Measurements from ENCODE around the gene SCN7A.

DNA sequence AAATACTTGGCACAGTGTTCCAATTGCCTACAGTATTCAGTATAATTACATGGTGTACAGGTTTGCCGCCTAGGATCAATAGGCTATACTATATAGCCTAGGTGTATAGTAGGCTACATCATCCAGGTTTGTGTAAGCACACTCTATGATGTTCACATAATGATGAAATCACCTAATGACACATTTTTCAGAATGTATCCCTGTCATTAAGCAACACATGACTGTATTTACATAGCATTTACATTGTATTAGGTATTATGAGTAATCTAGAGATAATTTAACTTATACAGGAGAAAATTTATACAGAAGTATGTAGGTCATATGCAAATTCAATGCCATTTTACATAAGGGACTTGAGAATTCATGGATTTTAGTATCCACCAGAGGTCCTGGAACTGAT is 35.4 kb downstream of the SCN7A start:
- TF ChIP-seq TEAD4 (CRISPR knock-in tag; IDR thresholded peaks at IDR 0.05) (no peak), NR3C1 (CRISPR knock-in tag; conservative IDR thresholded peaks at IDR 0.05; ENCODE audit: low read depth) (no peak), TEAD1 (CRISPR knock-in tag; IDR thresholded peaks at IDR 0.05) (no peak)
- TF ChIP-seq, protein P1, sequence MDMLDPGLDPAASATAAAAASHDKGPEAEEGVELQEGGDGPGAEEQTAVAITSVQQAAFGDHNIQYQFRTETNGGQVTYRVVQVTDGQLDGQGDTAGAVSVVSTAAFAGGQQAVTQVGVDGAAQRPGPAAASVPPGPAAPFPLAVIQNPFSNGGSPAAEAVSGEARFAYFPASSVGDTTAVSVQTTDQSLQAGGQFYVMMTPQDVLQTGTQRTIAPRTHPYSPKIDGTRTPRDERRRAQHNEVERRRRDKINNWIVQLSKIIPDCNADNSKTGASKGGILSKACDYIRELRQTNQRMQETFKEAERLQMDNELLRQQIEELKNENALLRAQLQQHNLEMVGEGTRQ (CRISPR knock-in tag; IDR thresholded peaks at IDR 0.05) = no peak
- TF ChIP-seq, protein P2, sequence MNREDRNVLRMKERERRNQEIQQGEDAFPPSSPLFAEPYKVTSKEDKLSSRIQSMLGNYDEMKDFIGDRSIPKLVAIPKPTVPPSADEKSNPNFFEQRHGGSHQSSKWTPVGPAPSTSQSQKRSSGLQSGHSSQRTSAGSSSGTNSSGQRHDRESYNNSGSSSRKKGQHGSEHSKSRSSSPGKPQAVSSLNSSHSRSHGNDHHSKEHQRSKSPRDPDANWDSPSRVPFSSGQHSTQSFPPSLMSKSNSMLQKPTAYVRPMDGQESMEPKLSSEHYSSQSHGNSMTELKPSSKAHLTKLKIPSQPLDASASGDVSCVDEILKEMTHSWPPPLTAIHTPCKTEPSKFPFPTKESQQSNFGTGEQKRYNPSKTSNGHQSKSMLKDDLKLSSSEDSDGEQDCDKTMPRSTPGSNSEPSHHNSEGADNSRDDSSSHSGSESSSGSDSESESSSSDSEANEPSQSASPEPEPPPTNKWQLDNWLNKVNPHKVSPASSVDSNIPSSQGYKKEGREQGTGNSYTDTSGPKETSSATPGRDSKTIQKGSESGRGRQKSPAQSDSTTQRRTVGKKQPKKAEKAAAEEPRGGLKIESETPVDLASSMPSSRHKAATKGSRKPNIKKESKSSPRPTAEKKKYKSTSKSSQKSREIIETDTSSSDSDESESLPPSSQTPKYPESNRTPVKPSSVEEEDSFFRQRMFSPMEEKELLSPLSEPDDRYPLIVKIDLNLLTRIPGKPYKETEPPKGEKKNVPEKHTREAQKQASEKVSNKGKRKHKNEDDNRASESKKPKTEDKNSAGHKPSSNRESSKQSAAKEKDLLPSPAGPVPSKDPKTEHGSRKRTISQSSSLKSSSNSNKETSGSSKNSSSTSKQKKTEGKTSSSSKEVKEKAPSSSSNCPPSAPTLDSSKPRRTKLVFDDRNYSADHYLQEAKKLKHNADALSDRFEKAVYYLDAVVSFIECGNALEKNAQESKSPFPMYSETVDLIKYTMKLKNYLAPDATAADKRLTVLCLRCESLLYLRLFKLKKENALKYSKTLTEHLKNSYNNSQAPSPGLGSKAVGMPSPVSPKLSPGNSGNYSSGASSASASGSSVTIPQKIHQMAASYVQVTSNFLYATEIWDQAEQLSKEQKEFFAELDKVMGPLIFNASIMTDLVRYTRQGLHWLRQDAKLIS (CRISPR knock-in tag; IDR thresholded peaks at IDR 0.05; ENCODE audit: borderline replicate concordance) = no peak
- TF ChIP-seq, protein P3, sequence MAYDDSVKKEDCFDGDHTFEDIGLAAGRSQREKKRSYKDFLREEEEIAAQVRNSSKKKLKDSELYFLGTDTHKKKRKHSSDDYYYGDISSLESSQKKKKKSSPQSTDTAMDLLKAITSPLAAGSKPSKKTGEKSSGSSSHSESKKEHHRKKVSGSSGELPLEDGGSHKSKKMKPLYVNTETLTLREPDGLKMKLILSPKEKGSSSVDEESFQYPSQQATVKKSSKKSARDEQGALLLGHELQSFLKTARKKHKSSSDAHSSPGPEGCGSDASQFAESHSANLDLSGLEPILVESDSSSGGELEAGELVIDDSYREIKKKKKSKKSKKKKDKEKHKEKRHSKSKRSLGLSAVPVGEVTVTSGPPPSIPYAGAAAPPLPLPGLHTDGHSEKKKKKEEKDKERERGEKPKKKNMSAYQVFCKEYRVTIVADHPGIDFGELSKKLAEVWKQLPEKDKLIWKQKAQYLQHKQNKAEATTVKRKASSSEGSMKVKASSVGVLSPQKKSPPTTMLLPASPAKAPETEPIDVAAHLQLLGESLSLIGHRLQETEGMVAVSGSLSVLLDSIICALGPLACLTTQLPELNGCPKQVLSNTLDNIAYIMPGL (CRISPR knock-in tag; IDR thresholded peaks at IDR 0.05) = no peak
- TF ChIP-seq, protein P4, sequence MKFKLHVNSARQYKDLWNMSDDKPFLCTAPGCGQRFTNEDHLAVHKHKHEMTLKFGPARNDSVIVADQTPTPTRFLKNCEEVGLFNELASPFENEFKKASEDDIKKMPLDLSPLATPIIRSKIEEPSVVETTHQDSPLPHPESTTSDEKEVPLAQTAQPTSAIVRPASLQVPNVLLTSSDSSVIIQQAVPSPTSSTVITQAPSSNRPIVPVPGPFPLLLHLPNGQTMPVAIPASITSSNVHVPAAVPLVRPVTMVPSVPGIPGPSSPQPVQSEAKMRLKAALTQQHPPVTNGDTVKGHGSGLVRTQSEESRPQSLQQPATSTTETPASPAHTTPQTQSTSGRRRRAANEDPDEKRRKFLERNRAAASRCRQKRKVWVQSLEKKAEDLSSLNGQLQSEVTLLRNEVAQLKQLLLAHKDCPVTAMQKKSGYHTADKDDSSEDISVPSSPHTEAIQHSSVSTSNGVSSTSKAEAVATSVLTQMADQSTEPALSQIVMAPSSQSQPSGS (CRISPR knock-in tag; IDR thresholded peaks at IDR 0.05; ENCODE audit: borderline replicate concordance, low read depth) = no peak
- TF ChIP-seq, protein P5, sequence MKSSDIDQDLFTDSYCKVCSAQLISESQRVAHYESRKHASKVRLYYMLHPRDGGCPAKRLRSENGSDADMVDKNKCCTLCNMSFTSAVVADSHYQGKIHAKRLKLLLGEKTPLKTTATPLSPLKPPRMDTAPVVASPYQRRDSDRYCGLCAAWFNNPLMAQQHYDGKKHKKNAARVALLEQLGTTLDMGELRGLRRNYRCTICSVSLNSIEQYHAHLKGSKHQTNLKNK (CRISPR knock-in tag; IDR thresholded peaks at IDR 0.05) = no peak
- TF ChIP-seq, protein P6, sequence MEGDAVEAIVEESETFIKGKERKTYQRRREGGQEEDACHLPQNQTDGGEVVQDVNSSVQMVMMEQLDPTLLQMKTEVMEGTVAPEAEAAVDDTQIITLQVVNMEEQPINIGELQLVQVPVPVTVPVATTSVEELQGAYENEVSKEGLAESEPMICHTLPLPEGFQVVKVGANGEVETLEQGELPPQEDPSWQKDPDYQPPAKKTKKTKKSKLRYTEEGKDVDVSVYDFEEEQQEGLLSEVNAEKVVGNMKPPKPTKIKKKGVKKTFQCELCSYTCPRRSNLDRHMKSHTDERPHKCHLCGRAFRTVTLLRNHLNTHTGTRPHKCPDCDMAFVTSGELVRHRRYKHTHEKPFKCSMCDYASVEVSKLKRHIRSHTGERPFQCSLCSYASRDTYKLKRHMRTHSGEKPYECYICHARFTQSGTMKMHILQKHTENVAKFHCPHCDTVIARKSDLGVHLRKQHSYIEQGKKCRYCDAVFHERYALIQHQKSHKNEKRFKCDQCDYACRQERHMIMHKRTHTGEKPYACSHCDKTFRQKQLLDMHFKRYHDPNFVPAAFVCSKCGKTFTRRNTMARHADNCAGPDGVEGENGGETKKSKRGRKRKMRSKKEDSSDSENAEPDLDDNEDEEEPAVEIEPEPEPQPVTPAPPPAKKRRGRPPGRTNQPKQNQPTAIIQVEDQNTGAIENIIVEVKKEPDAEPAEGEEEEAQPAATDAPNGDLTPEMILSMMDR (IDR thresholded peaks at IDR 0.05) = no peak
- TF ChIP-seq, protein P7, sequence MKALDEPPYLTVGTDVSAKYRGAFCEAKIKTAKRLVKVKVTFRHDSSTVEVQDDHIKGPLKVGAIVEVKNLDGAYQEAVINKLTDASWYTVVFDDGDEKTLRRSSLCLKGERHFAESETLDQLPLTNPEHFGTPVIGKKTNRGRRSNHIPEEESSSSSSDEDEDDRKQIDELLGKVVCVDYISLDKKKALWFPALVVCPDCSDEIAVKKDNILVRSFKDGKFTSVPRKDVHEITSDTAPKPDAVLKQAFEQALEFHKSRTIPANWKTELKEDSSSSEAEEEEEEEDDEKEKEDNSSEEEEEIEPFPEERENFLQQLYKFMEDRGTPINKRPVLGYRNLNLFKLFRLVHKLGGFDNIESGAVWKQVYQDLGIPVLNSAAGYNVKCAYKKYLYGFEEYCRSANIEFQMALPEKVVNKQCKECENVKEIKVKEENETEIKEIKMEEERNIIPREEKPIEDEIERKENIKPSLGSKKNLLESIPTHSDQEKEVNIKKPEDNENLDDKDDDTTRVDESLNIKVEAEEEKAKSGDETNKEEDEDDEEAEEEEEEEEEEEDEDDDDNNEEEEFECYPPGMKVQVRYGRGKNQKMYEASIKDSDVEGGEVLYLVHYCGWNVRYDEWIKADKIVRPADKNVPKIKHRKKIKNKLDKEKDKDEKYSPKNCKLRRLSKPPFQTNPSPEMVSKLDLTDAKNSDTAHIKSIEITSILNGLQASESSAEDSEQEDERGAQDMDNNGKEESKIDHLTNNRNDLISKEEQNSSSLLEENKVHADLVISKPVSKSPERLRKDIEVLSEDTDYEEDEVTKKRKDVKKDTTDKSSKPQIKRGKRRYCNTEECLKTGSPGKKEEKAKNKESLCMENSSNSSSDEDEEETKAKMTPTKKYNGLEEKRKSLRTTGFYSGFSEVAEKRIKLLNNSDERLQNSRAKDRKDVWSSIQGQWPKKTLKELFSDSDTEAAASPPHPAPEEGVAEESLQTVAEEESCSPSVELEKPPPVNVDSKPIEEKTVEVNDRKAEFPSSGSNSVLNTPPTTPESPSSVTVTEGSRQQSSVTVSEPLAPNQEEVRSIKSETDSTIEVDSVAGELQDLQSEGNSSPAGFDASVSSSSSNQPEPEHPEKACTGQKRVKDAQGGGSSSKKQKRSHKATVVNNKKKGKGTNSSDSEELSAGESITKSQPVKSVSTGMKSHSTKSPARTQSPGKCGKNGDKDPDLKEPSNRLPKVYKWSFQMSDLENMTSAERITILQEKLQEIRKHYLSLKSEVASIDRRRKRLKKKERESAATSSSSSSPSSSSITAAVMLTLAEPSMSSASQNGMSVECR (CRISPR knock-in tag; IDR thresholded peaks at IDR 0.05; ENCODE audit: borderline replicate concordance) = no peak
- TF ChIP-seq, protein P8, sequence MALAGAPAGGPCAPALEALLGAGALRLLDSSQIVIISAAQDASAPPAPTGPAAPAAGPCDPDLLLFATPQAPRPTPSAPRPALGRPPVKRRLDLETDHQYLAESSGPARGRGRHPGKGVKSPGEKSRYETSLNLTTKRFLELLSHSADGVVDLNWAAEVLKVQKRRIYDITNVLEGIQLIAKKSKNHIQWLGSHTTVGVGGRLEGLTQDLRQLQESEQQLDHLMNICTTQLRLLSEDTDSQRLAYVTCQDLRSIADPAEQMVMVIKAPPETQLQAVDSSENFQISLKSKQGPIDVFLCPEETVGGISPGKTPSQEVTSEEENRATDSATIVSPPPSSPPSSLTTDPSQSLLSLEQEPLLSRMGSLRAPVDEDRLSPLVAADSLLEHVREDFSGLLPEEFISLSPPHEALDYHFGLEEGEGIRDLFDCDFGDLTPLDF (CRISPR knock-in tag; IDR thresholded peaks at IDR 0.05) = no peak

Data from WTC11 (cell line).